ENCODE results near the gene APBA2.

DNA sequence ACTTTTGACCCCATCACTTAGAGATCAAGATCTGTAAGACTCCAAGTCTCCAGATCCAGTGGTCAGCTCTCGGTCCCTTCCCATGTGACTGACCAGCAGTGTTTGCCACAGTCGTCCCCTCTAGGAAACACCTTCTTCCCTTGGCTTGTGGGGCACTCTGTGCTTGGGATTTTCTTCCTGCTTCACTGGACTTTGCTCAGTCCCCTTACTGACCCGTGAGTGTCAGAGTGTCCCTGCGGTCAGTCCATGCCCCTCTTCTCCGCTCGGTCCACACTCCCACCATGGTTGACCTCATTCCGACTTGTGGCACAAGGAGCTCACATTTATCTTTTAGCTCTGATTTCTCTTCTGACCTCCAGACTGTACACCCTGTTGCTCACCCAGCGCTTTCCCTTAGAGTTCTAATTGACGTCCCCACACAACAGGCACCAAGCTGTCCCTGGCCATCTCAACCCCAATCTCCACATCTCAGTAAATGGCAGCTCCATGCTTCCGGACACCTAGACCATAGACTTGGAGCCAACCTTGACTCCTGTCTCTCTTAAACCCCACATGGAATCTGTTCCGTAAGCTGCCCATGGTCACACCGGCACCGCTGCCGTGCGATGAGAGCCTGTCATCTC is 67.9 kb downstream of the APBA2 start:
- TF ChIP-seq, protein P1, sequence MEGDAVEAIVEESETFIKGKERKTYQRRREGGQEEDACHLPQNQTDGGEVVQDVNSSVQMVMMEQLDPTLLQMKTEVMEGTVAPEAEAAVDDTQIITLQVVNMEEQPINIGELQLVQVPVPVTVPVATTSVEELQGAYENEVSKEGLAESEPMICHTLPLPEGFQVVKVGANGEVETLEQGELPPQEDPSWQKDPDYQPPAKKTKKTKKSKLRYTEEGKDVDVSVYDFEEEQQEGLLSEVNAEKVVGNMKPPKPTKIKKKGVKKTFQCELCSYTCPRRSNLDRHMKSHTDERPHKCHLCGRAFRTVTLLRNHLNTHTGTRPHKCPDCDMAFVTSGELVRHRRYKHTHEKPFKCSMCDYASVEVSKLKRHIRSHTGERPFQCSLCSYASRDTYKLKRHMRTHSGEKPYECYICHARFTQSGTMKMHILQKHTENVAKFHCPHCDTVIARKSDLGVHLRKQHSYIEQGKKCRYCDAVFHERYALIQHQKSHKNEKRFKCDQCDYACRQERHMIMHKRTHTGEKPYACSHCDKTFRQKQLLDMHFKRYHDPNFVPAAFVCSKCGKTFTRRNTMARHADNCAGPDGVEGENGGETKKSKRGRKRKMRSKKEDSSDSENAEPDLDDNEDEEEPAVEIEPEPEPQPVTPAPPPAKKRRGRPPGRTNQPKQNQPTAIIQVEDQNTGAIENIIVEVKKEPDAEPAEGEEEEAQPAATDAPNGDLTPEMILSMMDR (IDR thresholded peaks at IDR 0.05), result no peak
- no peak for TF ChIP-seq POLR2A (IDR thresholded peaks at IDR 0.05)
